GM18517 (cell line): ENCODE data around the gene SYT5.

Source experiments
- ATAC-seq: cut with Tn5 transposase; IDR thresholded peaks from one replicate; pipeline ENCODE4 v1.9.1; 2021; ENCODE audit warnings: mild to moderate bottlenecking, moderate library complexity; ENCODE audit not compliant: unreplicated experiment

Gene SYT5

DNA sequence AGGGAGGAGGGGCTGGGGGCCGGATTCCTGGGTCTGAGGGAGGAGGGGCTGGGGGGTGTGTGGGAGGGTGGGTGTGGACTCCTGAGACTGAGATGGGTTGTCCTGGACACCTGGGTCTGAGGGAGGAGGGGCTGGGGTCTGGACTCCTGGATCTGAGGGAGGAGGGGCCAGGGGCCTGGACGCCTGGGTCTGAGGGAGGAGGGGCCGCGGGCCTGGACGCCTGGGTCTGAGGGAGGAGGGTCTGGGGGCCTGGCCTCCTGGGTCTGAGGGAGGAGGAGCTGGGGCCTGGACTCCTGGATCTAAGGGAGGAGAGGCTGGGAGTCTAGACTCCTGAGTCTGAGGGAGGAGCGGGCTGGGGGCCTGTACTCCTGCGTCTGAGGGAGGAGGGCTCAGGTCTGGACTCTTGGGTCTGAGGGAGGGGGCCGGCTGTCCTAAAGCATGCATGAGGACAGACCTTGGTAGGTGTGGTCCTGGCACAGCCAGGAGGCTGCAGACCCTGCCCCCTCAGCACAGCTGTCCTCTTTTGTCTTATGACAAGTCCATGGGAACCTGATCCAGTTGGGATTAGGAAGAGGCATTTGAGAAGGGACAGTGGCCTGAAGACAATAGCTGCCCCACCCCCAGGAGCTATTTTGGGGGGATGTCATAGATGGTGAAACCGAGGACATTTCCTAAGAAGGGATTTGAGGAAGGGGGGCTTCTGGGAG lies 32.4 kb downstream of the SYT5 start:
- no peak for ATAC-seq

DNA sequence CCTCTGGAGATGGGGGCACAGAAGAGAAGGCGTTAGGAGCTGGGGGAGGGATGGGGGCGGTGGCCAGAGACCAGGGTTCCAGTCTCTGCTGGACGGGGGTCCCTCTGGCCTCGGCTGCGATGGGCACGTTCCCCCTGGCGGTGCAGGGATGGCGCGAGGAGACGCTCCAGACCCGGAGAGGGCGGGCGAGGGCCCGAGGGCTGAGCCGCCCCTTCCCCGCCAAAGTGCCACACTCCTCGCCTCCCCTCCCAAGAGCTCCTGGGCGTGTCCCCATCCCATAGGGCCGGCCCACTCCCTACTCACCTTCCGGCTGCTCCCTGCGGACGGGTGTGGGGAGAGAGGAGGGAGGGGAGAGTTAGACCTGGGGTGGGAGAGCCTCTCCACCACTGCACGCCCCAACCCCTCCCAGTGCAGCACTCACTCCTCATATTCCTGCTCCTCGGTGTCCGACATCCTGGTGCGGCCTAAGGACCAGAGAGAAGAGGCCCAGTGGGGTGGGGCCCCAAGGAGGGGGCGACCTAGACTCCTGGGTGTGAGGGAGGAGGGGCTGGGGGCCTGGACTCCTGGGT lies 33.3 kb downstream of the SYT5 start:
- no peak for ATAC-seq

DNA sequence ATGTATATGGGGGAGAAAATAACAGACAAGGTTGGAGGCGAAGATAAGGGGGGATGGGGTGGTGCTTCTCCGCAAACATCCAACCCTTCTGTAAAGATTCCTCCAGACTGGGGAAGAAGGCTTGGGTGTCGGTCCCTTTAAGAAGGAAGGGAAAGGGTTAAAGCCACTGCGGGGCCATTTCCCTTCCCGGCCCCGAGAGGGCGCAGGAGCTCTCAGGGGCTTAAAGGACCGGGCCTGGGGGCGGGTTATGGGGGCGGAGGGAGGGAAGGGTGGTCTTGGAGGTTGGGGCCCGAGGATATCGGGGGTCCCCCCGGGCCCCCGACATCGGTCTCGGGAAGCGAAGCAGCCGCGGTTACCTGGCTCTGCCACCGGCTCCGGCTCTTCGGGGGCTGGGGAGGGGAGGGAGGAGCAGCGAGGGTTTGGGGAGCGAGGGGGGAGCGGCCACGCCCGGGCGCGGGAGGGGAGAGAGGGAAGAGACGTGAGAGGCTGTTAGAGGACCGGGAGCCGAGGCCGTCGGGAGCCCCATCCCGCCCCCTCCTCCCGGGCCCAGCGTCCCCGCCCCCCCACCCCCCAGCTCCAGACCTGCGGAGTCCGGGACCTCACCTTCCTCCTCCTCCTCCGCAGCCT lies 33.9 kb downstream of the SYT5 start:
- ATAC-seq = no peak

DNA sequence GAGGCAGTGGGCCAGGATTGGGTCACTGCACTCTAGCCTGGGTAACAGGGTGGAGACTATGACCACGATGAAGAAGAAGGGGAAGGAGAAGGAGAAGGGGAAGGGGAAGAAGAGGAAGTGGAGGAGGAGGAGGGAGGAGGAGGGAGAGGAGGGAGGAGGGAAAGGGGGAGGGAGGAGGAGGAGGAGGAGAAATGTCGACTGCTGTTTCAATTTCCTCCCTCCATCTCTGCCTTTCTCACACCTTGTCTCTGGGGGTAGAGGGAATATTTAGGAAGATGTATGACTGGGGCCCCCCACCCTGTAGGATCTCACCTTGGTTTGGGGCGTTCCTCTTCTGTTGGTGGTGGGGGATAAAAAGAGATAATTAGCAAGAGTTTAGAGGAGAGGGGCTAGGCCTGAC lies 34.9 kb downstream of the SYT5 start:
- no peak for ATAC-seq

DNA sequence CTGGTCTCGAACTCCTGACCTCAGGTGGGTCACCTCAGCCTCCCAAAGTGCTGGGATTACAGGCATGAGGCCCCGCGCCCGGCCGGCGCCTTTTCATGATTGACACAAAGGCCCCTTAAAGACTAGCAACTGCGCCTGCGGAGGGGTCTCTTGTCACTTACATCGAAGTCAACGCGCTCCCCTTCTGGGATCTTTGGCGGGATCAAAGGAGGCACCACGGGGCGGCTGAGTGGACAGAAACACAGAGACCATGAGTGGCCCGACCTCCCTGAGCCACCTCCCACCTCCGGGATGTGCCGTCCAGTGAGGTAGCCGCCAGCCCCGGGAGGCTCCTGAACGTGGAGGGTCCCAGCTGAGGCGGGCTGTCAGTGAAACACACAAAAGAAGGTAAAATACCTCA lies 38.4 kb downstream of the SYT5 start:
- ATAC-seq = no peak

DNA sequence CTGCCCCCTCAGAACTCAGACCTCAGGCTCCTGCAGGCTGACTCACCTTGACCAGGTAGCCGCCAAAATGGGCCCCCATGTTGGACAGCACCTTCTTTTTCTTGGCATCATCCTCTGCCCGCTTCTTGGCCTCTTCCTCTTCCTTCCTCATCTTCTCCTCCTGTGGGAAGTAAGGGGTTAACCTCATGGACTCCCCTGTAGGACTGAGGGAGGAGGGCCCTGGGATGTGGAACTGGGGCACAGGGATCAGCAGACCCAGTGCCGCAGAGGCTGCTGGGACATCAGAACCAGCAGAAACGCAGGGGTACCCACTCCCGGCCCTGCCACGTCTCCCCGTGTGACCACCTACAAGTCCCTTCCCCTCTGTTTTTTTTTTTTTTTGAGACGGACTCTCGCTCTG lies 42.2 kb downstream of the SYT5 start:
- no peak for ATAC-seq

DNA sequence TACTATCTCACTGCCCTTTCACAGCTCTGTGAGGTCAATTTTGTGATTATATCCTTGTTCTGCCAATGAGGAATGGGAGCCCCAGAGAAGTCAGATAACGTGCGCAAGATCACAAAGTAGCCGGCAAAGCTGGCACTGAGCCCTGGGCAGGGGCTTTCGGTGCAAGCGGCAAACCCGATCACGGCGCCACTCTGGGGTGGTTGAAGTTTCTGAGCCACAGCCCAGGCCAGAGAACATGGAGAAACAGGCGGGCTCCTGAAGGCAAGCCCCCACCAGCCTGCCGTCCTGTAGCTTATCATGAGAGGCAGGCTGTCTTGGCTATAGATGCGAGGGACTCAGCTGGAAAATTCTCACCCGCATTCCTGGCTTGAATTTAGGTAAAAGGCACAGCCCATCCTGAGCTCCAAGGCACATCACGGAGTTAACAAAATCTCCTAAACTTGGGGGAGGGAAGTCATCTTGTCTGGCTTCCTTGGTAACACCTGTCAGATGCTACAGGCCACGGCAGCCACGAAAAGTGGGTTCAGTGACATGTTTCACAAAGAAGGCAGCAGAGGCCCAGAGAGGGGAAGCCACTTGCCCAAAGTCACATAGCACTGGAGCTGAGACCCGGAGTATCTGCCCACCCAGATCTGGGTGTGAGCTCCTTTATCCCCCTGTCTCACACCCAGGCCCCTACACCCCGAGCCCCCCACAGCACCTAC lies 43.5 kb downstream of the SYT5 start:
- ATAC-seq = no peak

DNA sequence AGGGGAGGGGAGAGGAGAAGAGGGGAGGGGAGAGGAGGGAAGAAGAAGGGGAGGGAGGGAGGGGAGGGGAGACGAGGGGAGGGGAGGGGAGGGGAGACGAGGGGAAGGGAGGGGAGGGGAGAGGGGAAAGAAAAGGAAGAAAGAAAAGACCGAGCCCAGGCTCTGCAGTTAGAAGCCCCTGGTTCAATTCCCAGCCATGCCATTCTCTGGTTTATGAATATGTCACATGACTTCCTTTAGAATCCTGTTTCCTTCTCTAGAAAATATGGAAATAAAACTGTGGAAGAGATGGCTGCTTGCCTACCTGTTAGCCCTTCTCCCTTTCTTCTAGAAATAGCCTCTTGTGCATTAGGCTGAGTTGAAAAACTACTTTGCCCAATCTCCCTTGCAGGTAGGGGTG lies 45.4 kb downstream of the SYT5 start:
- ATAC-seq = no peak

DNA sequence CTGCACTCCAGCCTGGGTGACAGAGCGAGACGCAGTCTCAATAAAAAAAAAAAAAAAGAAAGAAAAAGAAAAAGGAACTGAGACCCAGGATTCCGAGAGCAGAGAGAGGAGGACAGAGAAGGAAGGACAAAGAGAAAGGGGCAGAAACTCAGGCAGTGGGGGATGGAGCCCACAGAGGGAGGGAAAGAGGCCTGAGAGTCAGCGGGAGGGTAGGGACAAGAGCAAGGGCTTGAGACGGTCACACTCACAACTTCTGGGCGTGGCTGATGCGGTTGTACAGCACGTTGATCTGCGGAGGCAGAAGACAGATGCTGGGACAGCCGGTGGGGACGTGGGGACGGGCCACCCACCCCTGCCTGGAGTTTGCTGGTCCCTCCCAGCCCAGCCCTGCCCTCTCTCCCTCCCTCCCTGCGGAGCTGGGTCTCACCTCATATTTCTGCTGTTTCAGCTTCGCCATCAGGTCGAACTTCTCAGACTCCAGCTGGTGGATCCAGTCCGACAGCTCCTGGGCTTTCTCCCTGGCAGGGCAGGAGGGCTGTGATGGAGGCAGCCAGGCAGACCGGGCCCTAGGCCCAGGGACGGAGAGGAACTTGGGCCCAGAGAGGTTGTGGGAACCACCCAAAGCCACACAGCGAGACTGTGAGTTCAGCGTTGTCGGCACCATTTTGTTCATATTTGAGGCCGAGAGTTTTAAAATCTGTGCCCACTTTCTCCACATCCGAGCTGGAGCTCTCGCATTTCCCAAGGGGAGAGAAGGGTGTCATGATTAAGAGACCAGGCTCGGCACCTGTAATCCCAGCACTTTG lies 46.2 kb downstream of the SYT5 start:
- no peak for ATAC-seq

DNA sequence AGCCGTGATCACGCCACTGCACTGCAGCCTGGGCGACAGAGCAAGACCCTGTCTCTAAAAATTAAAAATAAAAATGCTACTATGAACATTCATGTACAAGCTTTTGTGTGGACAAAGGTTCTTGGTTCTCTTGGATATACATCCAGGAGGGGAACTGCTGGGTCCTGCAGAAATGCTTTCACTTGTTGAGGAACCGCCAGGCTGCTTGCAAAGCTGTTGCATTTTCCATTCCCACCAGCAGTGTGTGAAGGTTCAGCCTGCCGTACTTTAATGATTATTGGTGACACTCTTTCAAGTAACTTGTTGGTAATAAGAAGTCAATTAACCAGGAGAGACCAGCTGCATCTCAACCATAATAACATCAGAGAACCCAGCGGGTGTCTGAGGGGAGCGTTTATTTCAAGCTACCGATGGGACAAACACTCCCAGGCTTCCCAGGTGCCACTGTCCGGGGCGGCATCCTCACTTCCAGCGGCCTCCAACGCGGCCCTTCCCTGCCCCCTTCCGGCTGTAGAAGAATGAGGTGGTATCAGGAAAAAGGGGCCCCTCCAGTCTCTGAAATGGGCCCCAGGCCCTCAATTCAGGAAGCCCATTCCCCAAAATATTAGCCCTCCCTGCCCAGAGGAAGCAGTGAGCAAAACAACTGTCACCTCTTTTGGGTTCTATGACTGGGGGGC lies 47.5 kb downstream of the SYT5 start:
- ATAC-seq = no peak

DNA sequence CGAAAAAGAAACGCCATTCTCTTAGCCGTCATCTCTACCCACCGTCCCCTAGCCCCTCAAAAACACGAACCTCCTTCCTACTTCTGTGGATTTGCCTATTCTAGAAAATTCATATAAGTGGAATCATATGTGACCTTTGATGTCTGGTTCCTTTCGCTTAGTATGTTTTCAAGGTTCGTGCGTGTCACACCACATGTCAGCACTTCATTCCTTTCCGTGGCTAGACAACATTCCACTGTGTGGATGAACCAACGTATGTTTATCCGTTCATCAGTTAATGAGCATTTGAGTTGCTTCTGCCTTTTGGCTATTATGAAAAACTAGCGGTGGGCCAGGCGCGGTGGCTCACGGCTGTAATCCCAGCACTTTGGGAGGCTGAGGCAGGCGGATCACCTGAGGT lies 48.7 kb downstream of the SYT5 start:
- no peak for ATAC-seq
